GM19043 (cell line): ENCODE measurements around the gene RAI1.

Source experiments
- ATAC-seq: cut with Tn5 transposase; IDR thresholded peaks from one replicate; pipeline ENCODE4 v1.9.1; 2021; ENCODE audit warnings: low read depth; ENCODE audit not compliant: unreplicated experiment

Gene RAI1

DNA sequence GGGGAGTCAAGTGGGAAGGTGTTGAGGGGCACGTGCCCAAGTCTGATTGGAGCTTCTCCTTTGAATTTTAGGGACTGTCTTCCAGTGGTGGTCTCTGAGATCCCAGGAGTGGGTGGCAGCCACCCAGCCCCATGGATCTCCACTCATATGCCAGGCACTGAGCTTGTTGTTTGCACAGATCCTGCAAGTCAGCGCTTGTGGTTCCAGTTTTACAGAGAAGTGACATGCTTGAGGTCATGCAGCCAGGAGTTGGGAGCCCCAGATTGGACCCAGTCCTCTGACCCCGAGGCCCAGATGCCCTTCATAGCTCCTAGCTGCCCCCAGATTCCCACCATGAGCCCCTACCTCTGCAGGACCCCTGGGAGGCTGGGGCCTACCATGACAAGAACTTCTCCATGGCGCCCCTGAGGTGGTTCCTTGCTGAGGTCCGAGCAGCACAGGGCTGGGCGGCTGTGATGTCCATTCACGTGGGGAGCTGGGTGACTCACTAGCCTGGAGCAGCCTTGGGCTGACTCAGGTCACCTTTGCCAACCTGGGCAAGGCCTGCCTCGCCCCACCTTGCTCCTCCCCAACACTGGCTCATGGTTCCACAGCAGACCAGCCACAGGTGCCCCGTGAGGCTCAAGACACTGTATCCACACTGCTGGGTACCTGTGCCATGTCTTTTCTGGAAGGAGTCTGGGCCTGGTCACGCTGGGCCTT is 47.4 kb downstream of the RAI1 start:
- ATAC-seq = no peak

GRCh38 chr17:17729620-17730249 is 48.5 kb downstream of the RAI1 start:
- ATAC-seq = no peak

GRCh38 chr17:17730250-17730935 is 49.1 kb downstream of the RAI1 start:
- no peak for ATAC-seq

DNA sequence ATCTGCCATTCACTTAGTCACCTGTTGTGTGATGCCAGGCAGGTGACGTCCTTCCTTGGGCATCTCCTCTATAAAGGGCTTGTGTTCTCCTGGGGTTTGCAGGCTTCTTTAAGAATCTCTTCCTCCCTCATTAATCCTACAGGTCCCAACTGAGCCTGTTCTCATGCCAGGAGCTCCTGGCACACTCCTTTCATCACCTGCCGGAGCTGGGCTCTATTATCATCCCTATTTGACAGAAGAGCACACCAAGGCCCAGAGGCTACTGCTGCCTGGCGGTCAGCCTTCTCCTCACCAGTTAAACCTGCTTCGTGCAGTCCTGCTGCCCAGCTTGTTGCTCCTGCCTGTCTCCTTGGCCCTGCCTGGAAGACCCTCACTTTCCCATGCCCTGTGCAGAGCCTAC is 51.2 kb downstream of the RAI1 start:
- no peak for ATAC-seq

GRCh38 chr17:17732892-17733670 is 51.8 kb downstream of the RAI1 start:
- no peak for ATAC-seq

DNA sequence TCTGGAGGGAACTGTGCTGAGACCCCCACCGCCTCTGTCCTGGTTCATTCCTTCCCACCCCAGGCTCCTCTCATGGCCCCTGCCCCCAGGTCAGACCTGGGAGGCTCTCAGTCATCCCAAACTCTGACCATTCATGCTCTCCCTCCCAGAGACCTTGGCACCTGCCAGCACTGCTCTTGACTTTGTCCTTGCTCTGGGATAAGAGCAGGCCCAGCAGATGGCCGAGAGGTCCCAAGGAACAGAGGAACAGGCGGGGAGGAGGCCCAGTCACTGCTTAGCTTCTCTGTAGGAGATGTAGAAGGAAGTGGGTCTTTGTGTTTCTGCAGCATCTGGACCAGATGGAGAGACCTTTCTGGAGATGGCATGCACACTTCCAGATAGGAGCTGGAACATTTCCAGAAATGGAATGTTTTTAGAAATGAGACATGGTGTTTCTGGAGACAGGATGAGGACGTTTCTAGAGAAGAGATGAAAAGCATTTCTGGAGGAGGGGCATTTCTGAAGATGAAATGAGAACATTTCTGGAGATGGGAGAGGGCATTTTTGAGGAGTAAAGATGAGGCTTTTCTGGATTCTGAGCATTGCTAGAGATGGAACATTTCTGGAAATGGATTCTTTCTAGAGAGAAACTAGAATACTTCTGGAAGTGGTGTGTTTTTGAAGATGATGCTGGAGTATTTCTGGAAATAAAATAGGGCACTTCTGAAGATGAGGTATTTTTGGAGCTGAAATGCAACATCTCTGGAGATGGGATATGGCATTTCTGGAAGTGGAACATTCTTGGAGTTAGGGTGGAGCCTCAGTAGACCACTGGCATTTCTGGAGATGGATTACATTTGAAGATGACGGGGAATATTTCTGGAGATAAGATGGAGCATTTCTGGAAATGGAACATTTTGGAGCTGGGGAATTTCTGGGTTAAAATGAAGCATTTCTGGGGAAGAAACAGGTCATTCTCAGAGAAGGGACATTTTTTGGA is 55.2 kb downstream of the RAI1 start:
- no peak for ATAC-seq

GRCh38 chr17:17737961-17738894 is 57.0 kb downstream of the RAI1 start:
- ATAC-seq = no peak

- no peak for ATAC-seq
These were observed 57.6 kb downstream of the RAI1 start for GRCh38 chr17:17738901-17739300.

DNA sequence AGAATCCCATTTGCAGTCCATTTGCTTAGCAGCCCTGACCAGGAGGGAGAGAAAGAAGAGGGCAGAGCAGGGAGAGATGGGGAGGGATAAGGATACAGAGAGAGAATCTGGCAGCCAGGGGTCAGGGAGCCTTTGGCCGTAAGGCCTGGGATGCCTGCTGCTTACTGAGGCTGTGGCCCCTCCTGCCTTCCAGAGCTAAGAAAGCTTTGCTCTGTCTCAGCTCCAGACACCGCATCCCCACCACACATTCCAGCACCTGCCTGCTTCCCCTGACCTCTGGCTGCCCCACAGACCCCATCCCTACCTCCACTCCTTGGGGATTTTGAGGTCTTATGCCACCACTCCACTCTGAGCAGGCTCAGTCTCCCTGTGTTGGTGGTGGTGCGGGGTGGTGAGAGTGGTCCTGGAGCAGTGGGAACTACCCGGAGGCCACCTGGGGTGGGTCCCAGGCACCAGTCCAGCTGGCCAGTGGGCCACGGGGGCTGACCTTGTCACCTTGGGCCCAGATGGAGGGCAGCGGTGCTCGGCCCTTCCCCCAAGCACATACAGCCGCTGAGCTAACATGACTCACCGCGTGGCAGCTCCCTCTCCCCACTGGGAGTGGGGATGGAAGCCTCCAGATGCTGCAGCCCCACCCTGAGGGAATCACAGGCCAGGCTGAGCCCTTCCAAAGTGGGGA is 58.3 kb downstream of the RAI1 start:
- no peak for ATAC-seq

GRCh38 chr17:17740615-17741348 is 59.5 kb downstream of the RAI1 start:
- ATAC-seq = no peak

DNA sequence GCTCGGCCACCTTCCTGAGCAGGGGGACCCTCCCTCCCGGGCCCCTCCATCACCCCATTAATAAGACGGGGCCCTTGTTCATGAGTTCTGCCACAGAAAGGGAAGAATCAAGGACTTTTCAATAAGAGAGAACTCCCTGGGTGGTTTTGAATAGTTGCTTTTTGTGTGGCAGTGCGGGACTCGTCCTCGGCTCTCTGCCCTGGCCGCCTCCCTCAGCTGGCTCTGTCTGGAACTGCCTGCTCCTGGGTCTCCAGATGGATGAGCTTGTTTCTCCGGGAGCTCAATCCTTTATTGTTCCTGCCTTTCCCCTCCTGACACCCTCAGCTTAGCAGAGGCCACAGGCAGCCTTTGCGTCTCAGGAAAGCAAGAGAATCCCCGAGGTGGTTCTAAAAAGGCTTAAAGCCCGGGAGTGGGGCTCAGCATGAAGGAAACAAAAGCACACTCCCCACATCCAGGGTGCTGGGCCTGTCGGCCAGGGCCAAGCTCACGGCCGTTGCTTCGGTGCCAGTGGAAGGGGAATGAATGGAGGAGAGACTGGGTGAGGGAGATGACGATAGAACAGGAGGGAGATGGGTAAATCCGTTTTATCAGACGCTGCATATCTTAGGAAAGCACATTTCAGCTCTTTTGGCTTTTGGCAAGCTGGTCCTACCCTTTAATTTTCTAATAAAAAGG is 60.2 kb downstream of the RAI1 start:
- ATAC-seq = no peak

DNA sequence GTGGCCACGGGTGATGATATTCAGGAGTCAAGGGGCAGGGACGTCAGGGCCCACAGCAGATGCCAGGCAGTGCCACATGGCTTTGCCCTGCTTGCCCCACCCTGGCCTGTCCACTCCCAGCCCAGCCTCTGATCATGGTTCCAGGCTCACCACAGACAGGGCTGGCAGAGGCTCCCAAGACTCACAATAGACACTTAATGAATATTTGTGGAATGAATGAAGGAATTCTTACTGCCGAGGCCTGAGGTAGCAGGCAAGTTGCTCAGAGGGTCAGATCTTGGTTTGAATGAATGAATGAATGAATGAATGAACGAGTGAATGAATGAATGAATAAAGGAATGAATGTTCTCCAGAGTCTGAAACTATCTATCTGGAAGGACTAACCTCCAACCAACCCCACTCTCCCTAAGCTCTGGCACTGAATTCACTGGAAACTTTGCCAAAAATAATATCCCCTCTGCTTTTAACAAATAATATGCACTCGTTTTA is 60.9 kb downstream of the RAI1 start:
- ATAC-seq = no peak

- no peak for ATAC-seq
These were observed 61.6 kb downstream of the RAI1 start for GRCh38 chr17:17742688-17743390.

- ATAC-seq = no peak
These were observed 62.3 kb downstream of the RAI1 start for GRCh38 chr17:17743391-17744112.

DNA sequence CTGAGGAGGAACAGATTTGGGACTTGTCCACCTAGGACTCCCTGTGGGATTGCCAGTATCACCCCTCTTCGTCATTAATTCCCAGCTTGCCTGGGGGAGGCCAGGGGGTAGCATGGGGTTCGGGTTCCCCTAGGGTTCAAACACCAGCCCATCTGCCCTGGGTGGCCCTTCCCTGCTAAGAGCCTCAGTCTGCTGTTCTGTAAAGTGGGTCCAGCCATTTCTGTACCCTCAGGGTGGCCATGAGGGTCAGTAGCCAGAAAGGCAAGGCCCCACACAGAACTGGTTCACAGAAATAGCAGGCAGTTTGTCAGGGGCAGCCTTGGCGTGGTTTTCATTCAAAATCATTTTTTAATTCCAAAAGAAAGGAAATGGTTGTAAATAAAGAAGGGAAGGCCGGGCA is 62.9 kb downstream of the RAI1 start:
- no peak for ATAC-seq
